Caco-2 (cell line): Measurements from ENCODE around the gene PIMREG. TPM values are rescaled to one million over a fixed set of nuclear protein-coding genes. Genes with fewer than 3 reads are reported as not detected.

Experiments
- BruUV-seq: library from RNA; stranded (reverse); fragments of 400-500 nt; replicated peaks from 2 replicates; lab custom pipeline; 2021; lab: Mats Ljungman, UMichigan
- CTCF ChIA-PET: fragments of 300-600 bp; sonication (Branson Sonifier 250); formaldehyde crosslinking; loops from one replicate; lab custom pipeline; 2022; ENCODE audit warnings: antibody characterized with exemption; lab: Charles Lee
- POLR2A ChIA-PET: fragments of 300-600 bp; sonication (Branson Sonifier 250); formaldehyde crosslinking; loops from one replicate; lab custom pipeline; 2022; ENCODE audit warnings: antibody characterized with exemption; lab: Charles Lee
- DNase-seq, 2 experiments: peaks; one replicate each; pipeline versions ENCODE4 v3.0.0 to v3.0.0-alpha.2; 2020 to 2022
- H3K27me3 ChIP-seq: replicated peaks from 2 replicates; pipeline ENCODE4 v1.6.0; 2011; ENCODE audit warnings: low read length; ENCODE audit not compliant: control insufficient read depth, insufficient read depth
- H3K36me3 ChIP-seq: 2 replicates; pipeline ENCODE4 v1.5.1; 2011; ENCODE audit warnings: low read length; ENCODE audit not compliant: control insufficient read depth, insufficient read depth
- H3K4me1 ChIP-seq: fragments of 250-450 bp; sonication (Bioruptor Pico); 2 replicates; pipeline ENCODE4 v1.5.1; 2020; ENCODE audit warnings: mild to moderate bottlenecking
- H3K4me3 ChIP-seq: 2 replicates; pipeline ENCODE4 v1.5.1; 2011; ENCODE audit warnings: low read depth, mild to moderate bottlenecking, control low read depth, low read length
- H3K9me3 ChIP-seq: fragments of 250-450 bp; sonication (Bioruptor Pico); 2 replicates; pipeline ENCODE4 v1.5.1; 2020; ENCODE audit warnings: mild to moderate bottlenecking, moderate library complexity
- H3K27ac Mint-ChIP-seq: one replicate; pipeline ENCODE4 v1.8.0; 2022; ENCODE audit warnings: mixed read lengths; ENCODE audit not compliant: unreplicated experiment
- H3K27me3 Mint-ChIP-seq: one replicate; pipeline ENCODE4 v1.8.0; 2022; ENCODE audit warnings: mixed read lengths; ENCODE audit not compliant: insufficient read depth, unreplicated experiment
- H3K36me3 Mint-ChIP-seq: one replicate; pipeline ENCODE4 v1.8.0; 2022; ENCODE audit warnings: mild to moderate bottlenecking, mixed read lengths; ENCODE audit not compliant: insufficient read depth, unreplicated experiment
- H3K4me1 Mint-ChIP-seq: one replicate; pipeline ENCODE4 v1.8.0; 2022; ENCODE audit warnings: low read depth, mixed read lengths; ENCODE audit not compliant: unreplicated experiment
- H3K4me3 Mint-ChIP-seq: one replicate; pipeline ENCODE4 v1.8.0; 2022; ENCODE audit warnings: mild to moderate bottlenecking, moderate library complexity, mixed read lengths; ENCODE audit not compliant: unreplicated experiment
- H3K9me3 Mint-ChIP-seq: one replicate; pipeline ENCODE4 v1.8.0; 2022; ENCODE audit warnings: mixed read lengths; ENCODE audit not compliant: unreplicated experiment
- CTCF ChIP-seq, 2 experiments: fragments of 200-600 bp in 1 of 2; IDR thresholded peaks; 1 replicate in 1 of 2; 2 replicates in 1 of 2; pipeline versions ENCODE4 v1.5.1 to v1.8.0; 2011 to 2022; ENCODE audit warnings: antibody characterized with exemption in 1 of 2, control low read depth in 1 of 2, inconsistent platforms in 1 of 2, low read depth in 1 of 2, low read length in 1 of 2, mild to moderate bottlenecking in 1 of 2, moderate library complexity in 1 of 2; ENCODE audit not compliant: insufficient read depth in 1 of 2, severe bottlenecking in 1 of 2, unreplicated experiment in 1 of 2
- intact Hi-C: fragments of 100-400 bp; cut with micrococcal nuclease; formaldehyde crosslinking; loops from one replicate; pipeline ENCODE4 v1.10.0; 2022; ENCODE audit not compliant: unreplicated experiment
- total RNA-seq: library from RNA; stranded (reverse); gene quantifications from 2 replicates; pipeline ENCODE4 v1.2.3, GENCODE V29; 2022

Gene PIMREG
- total RNA-seq, 1 experiment from 2014 or later = 15.8 TPM

DNA sequence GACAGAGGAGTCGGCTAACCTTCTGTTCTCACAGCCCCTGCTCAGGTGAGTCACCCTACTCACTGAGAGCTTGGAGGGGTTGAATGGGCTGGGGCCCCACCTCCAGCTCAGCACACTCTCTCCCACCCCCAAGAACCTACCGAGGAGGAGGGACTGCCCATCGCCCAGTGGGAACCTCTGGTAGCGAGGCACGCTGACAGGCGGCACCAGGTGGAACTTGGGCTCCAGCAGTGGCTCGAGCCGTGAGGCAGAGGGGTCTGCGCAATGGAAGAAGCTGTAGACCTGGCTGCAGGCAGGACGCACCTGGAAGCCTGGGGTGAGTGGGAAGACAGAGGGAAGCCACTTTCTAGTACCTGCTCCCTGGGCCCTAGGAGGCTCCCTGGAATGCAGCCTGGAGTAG is 28.3 kb downstream of the PIMREG start:
- H3K27ac Mint-ChIP-seq = no peak overlapping the region
- H3K27me3 Mint-ChIP-seq = peaks cover 3% of the 10 kb centered on the region
- no peaks in the 10 kb centered on the region for H3K4me1 ChIP-seq
- no peaks in the 10 kb centered on the region for H3K36me3 Mint-ChIP-seq
- TF ChIP-seq CTCF (IDR thresholded peaks at IDR 0.05; ENCODE audit: insufficient read depth in 1 of 2, low read depth in 1 of 2, low read length in 1 of 2, severe bottlenecking in 1 of 2, unreplicated experiment in 1 of 2) = no peak
- CTCF ChIA-PET = interaction anchor here (0.6 to 1.6 kb wide), 5 partner anchors 26 to 176 kb away, joined by 3 to 5 read pairs (median 3); no protein-coding TSS in a partner anchor
- POLR2A ChIA-PET = no interaction called here
- H3K36me3 ChIP-seq = no peaks in the 10 kb centered on the region
- no peaks in the 10 kb centered on the region for H3K9me3 Mint-ChIP-seq
- intact Hi-C loops = loop anchor here (5.0 to 10.0 kb wide), 2 partner anchors 92 to 170 kb away; partner anchors contain the start of genes KIAA0753 and TXNDC17
- H3K4me1 Mint-ChIP-seq = peaks cover 6% of the 10 kb centered on the region
- DNase-seq = no peak
- no peak overlapping the region for H3K4me3 ChIP-seq
- H3K4me3 Mint-ChIP-seq = no peak overlapping the region
- H3K9me3 ChIP-seq = no peaks in the 10 kb centered on the region
- H3K27me3 ChIP-seq = no peaks in the 10 kb centered on the region
- no TSS peak for BruUV-seq

GRCh38 chr17:6473128-6473767 is 29.0 kb downstream of the PIMREG start:
- DNase-seq = peak; percentile 68 to 70
- no peaks in the 10 kb centered on the region for H3K36me3 ChIP-seq
- no peaks in the 10 kb centered on the region for H3K27me3 ChIP-seq
- Mint-ChIP-seq H3K27me3 (peaks cover 3% of the 10 kb centered on the region), H3K36me3 (no peaks in the 10 kb centered on the region), H3K9me3 (no peaks in the 10 kb centered on the region), H3K4me3 (no peak overlapping the region), H3K4me1 (peaks cover 6% of the 10 kb centered on the region), H3K27ac (peak overlapping the region; percentile 17)
- BruUV-seq = no TSS peak
- no peaks in the 10 kb centered on the region for H3K9me3 ChIP-seq
- ChIA-PET POLR2A (no interaction called here), CTCF (interaction anchor here (0.6 to 1.6 kb wide), 6 partner anchors 25 to 175 kb away, joined by 3 to 5 read pairs (median 3); no protein-coding TSS in a partner anchor)
- no peaks in the 10 kb centered on the region for H3K4me1 ChIP-seq
- intact Hi-C loops = loop anchor here (5.0 to 10.0 kb wide), 2 partner anchors 92 to 169 kb away; partner anchors contain the start of genes KIAA0753 and TXNDC17
- H3K4me3 ChIP-seq = no peak overlapping the region
- peak; percentile 74 to 78 for TF ChIP-seq CTCF (IDR thresholded peaks at IDR 0.05; ENCODE audit: insufficient read depth in 1 of 2, low read depth in 1 of 2, low read length in 1 of 2, severe bottlenecking in 1 of 2, unreplicated experiment in 1 of 2)

GRCh38 chr17:6474376-6474775 is 30.1 kb downstream of the PIMREG start:
- no peaks in the 10 kb centered on the region for H3K27me3 Mint-ChIP-seq
- H3K4me3 ChIP-seq = no peak overlapping the region
- H3K4me1 ChIP-seq = no peaks in the 10 kb centered on the region
- H3K9me3 Mint-ChIP-seq = no peaks in the 10 kb centered on the region
- TF ChIP-seq CTCF (IDR thresholded peaks at IDR 0.05; ENCODE audit: insufficient read depth in 1 of 2, low read depth in 1 of 2, low read length in 1 of 2, severe bottlenecking in 1 of 2, unreplicated experiment in 1 of 2) = no peak
- H3K36me3 Mint-ChIP-seq = no peaks in the 10 kb centered on the region
- POLR2A ChIA-PET = no interaction called here
- H3K36me3 ChIP-seq = no peaks in the 10 kb centered on the region
- H3K9me3 ChIP-seq = no peaks in the 10 kb centered on the region
- no TSS peak for BruUV-seq
- CTCF ChIA-PET = no interaction called here
- no peak overlapping the region for H3K4me3 Mint-ChIP-seq
- no peak for DNase-seq
- no peaks in the 10 kb centered on the region for H3K27me3 ChIP-seq
- no peak overlapping the region for H3K27ac Mint-ChIP-seq
- intact Hi-C loops = loop anchor here (5.0 to 10.0 kb wide), 2 partner anchors 90 to 168 kb away; partner anchors contain the start of genes KIAA0753 and TXNDC17
- H3K4me1 Mint-ChIP-seq = peaks cover 6% of the 10 kb centered on the region
